22Rv1 (cell line): Measurements from ENCODE around the gene HSDL2.

Experiments
- H3K27ac ChIP-seq: fragments of 450-650 bp; 2 replicates; pipeline ENCODE4 v1.5.1; 2017
- ZFX ChIP-seq: fragments of 450-650 bp; IDR thresholded peaks from 2 replicates; pipeline ENCODE4 v1.6.1; 2017; ENCODE audit warnings: antibody characterized with exemption, borderline replicate concordance
- TF ChIP-seq, protein P1 (sequence below): fragments of 450-650 bp; IDR thresholded peaks from 2 replicates; pipeline ENCODE4 v1.5.1; 2017; ENCODE audit warnings: mild to moderate bottlenecking

The HSDL2 gene

DNA sequence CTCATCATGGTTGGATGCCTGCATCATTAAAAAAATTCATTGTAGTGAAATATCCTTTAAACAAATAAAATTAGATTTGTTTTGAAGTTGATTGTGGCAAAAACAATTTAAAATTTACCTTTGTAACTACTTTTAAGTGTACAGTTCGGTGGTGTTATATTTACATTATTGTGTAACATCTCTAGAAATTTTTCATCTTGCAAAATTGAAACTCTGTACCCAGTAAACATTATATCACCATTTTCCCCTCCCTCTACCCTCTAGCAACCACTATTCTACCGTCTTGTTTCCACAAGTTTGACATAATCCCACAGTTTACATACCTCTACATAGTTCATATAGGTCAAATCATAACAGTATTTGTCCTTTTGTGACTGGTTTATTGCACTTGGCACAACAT lies 104.7 kb downstream of the HSDL2 start:
- H3K27ac ChIP-seq: no peak overlapping the region
- TF ChIP-seq, protein P1, sequence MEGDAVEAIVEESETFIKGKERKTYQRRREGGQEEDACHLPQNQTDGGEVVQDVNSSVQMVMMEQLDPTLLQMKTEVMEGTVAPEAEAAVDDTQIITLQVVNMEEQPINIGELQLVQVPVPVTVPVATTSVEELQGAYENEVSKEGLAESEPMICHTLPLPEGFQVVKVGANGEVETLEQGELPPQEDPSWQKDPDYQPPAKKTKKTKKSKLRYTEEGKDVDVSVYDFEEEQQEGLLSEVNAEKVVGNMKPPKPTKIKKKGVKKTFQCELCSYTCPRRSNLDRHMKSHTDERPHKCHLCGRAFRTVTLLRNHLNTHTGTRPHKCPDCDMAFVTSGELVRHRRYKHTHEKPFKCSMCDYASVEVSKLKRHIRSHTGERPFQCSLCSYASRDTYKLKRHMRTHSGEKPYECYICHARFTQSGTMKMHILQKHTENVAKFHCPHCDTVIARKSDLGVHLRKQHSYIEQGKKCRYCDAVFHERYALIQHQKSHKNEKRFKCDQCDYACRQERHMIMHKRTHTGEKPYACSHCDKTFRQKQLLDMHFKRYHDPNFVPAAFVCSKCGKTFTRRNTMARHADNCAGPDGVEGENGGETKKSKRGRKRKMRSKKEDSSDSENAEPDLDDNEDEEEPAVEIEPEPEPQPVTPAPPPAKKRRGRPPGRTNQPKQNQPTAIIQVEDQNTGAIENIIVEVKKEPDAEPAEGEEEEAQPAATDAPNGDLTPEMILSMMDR: no peak
- no peak for TF ChIP-seq ZFX

DNA sequence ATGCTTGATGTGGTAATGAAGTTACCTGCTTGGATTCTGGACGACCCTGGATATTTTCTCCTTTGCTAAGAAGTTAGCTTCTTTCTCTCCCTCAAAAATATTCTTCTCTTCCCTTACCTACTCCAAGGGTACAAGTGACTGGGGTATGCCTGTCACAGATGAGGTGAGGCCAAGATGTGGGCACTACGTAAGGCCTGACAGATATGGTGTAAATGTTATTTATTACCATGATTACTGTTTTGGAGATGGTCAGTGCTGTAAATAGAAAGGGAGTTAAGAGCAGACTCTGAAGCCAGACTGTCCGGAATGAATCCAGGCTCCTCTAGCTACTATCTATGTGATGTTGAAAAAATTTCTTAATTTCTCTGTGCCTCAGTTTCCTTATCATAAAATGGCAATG lies 105.7 kb downstream of the HSDL2 start:
- TF ChIP-seq, protein P1: no peak
- no peak for TF ChIP-seq ZFX
- peak overlapping the region; percentile 65; the same call in 1 of the 2 replicates for H3K27ac ChIP-seq

DNA sequence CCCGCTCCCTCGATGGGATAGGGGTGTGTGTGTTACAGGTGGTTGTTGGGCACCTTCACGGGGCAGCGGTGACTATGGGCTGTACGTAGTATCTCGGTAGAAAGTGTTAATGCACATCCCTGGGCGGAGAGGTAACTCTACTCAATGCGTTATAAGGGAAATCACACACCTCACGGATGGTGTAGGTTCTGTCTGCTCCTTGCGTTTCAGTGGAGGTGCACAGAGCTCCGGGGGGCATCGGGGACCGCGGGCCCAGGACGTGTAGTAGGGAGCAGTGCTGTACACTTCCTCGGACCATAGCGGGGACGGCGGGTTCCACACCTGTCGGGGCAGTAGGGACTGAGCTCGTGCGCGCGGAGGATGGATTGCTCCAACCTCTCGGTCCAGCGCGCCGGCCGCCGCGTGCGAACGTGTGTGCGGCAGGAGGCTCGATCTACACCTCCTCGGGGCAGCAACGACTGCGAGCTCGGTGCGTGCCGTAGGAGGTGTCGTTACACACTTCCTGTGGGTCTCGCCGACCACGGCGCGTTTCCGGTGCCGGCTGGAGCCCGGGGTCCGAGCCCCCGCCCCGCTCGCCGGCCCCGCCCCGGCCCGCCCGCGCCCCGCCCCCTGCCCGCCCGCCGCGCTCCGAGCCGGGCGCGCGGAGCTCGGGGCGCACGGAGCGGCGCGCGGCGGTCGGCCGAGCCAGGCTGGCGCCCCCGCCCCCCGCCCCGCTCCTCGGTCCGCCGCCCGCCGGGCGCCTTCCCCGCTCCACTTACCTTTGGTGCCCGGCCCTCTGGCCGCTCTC lies 106.5 kb downstream of the HSDL2 start, which contains the start of gene KIAA1958:
Gene KIAA1958, plus strand, starts transcription at position 607 of the 787 bp plus-strand sequence. CDS start 87,254 bp downstream, outside the sequence.
- no peak for TF ChIP-seq ZFX
- TF ChIP-seq, protein P1: no peak
- H3K27ac ChIP-seq: peak within 1 kb of the TSS; percentile 65

DNA sequence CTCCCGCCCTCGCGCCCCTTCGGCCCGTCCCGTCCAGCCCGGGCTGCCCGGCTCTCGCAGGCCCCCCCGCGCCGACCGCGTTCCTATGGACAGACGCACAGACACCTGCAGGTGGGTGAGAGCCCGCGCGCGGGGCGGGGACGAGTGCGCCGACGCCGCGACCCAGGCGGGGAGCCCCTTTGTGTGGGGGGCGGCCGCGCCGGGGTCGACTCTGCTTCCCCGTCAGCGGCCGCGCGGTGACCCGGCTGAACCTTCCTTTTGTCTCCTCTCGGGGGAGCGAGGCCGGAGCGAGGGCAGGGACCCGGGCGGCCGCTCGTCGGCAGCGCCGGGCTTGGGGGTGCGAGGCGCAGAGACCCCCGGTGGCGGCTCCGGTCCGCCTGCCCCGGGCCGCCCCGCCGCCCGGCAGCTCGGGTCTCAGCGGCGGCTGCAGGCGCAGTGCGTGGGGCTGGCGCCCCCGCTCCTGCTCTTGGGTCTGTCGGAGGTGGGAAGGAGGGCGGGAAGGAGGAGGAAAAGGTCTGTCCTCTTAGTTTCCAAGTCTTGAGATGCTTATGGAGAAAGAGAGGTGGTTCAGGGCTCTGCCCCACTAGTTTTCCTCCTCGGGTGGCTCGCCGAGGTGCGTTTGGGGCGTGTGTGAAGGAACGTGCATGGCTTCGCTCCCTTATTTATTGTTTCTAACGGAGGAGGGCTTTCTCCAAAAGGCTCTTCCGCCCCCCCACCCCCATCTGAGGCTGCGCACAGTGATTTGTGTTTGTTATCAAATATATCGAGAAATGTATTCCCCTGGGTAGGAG lies 107.3 kb downstream of the HSDL2 start:
- H3K27ac ChIP-seq: peak overlapping the region; percentile 65
- TF ChIP-seq, protein P1: no peak
- TF ChIP-seq ZFX: no peak

DNA sequence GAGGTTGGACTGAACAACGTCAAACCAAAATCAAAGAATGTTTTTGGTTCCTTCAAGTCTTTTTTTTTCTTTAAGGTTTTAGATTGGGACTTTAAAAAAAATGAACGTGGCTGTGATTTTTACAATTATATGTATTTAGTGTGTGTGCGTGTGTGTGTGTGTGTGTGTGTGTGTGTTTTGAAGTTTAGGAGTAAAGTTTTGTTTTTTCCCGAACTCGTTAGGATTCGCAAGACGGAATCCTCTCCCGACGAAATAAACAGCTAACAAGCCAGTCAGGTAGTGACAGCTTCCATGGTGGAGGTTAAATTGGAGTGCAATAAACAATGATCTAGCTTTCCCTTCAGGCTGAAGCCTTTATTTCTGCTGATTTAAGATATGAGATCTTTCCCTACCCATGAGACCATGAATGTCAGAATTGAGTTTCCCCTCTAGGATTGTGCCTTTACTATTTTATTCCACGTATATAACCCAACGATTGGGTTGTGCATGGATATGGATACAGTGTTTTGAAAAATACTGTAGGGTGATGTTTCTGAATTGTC lies 108.0 kb downstream of the HSDL2 start:
- TF ChIP-seq, protein P1: no peak
- TF ChIP-seq ZFX: no peak
- H3K27ac ChIP-seq: peak overlapping the region; percentile 65

DNA sequence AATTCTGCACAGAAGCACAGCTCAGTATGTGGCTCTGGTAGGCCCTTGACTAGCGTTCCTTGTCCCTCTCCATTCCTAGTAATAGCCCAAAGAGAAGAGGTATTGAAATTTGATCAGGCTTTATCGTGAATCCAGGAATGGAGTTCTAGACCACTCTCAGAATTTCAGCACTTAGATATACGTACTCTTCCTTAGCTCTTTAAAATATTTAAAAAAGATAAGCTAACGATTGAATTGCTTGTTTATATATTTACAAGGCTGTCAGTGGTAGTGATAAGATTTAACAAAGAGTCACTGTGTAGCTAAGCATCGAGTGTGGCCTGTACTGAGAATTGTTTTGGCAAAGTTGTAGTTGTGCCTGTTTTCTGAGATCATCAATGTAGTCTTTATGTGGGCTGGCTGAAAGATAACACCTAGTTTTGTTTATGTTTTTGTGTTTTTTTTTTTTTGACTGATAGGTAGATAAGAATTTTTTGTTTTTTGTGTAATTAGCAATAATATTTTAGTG lies 109.2 kb downstream of the HSDL2 start:
- peak overlapping the region; percentile 30; the same call in 1 of the 2 replicates for H3K27ac ChIP-seq
- no peak for TF ChIP-seq ZFX
- TF ChIP-seq, protein P1: no peak
